H1 (cell line): ENCODE data around the gene ABCA1. TPM values are rescaled to one million over a fixed set of nuclear protein-coding genes. Genes with fewer than 3 reads are reported as not detected.

Experiments used
- BACH1 ChIP-seq: IDR thresholded peaks from 2 replicates; pipeline ENCODE4 v1.6.1; 2012; ENCODE audit warnings: low read length, improper control_type of control experiment
- GABPA ChIP-seq: IDR thresholded peaks from 2 replicates; pipeline ENCODE4 v1.6.1; 2011; ENCODE audit warnings: mild to moderate bottlenecking, low read length, moderate library complexity, borderline replicate concordance; ENCODE audit not compliant: insufficient read depth
- JUN ChIP-seq: IDR thresholded peaks from 2 replicates; pipeline ENCODE4 v1.6.1; 2011; ENCODE audit warnings: low read depth, mild to moderate bottlenecking, improper control_type of control experiment, low read length
- SIN3A ChIP-seq, 2 experiments: IDR thresholded peaks in 1 of 2; conservative IDR thresholded peaks in 1 of 2; 2 replicates each; pipeline ENCODE4 v1.6.1; 2011 to 2012; ENCODE audit warnings: low read length in 2 of 2, improper control_type of control experiment in 1 of 2, low read depth in 1 of 2, mild to moderate bottlenecking in 1 of 2
- SP1 ChIP-seq: IDR thresholded peaks from 2 replicates; pipeline ENCODE4 v1.6.1; 2011; ENCODE audit warnings: low read depth, low read length
- SP2 ChIP-seq: IDR thresholded peaks from 2 replicates; pipeline ENCODE4 v1.6.1; 2012; ENCODE audit warnings: mild to moderate bottlenecking, low read length, inconsistent platforms
- polyA plus RNA-seq, 7 experiments: library from polyadenylated mRNA; depleted of rRNA in 3 of 7; stranded (reverse) in 5 of 7; unstranded in 2 of 7; fragments of >200 nt in 5 of 7; fragments of 200-250 nt in 2 of 7; gene quantifications; 1 replicate in 5 of 7; 2 replicates in 1 of 7; 4 replicates in 1 of 7; pipeline versions ENCODE4 v1.2.1 to v1.2.3, GENCODE V29; 2011 to 2013; ENCODE audit warnings: missing spikeins in 2 of 7, mixed read lengths in 2 of 7
- total RNA-seq: library from RNA; stranded (reverse); fragmentation: NEBNext Ultra II Directional; extraction: Animal tissue kit (Norgen Biotek cat#: 25700); gene quantifications from 2 replicates; pipeline ENCODE4 v1.2.1, GENCODE V29; 2021

Gene ABCA1
- total and polyA plus RNA-seq, 2 of the 8 experiments (the other 6 are each of a cell fraction or from before 2014, with no cell fraction given), result 6.9 to 7.8 TPM

DNA sequence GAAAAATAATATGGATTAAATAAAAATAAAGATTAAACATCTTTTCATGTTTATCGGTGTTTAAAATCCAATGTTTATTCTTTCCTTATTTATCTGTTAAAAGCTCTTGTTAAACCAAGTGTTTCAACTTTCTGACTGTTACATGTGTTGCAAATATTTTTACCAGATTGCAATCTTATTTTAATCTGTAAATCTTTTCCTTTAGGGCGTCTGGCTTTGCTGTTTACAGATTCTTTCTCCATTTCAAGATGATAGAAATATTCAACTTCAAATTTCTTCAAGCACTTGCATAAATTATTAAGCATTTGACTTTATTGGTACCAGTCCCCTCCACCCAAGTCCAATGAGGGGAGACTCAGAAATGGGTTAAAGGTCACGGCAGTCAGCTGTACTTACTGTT, 16.9 kb upstream of the ABCA1 start (continued):
- TF ChIP-seq GABPA, result no peak
- TF ChIP-seq BACH1, result no peak
- no peak for TF ChIP-seq JUN
- TF ChIP-seq SP1, result no peak
- TF ChIP-seq SP2, result no peak
- TF ChIP-seq SIN3A (conservative IDR thresholded peaks at IDR 0.05 in 1 of 2, IDR thresholded peaks at IDR 0.05 in 1 of 2; ENCODE audit: low read depth in 1 of 2, low read length in 2 of 2), result no peak
